ENCODE data around the gene BCR.
A peak's percentile ranks its signal among the peaks of the same experiment; 100 is the strongest.

Gene BCR

GRCh38 chr22:23258826-23259170, 78.5 kb downstream of the BCR start:
- DNase-seq (ENCODE audit: low spot score), result no peak
- no peak for FAIRE-seq

DNA sequence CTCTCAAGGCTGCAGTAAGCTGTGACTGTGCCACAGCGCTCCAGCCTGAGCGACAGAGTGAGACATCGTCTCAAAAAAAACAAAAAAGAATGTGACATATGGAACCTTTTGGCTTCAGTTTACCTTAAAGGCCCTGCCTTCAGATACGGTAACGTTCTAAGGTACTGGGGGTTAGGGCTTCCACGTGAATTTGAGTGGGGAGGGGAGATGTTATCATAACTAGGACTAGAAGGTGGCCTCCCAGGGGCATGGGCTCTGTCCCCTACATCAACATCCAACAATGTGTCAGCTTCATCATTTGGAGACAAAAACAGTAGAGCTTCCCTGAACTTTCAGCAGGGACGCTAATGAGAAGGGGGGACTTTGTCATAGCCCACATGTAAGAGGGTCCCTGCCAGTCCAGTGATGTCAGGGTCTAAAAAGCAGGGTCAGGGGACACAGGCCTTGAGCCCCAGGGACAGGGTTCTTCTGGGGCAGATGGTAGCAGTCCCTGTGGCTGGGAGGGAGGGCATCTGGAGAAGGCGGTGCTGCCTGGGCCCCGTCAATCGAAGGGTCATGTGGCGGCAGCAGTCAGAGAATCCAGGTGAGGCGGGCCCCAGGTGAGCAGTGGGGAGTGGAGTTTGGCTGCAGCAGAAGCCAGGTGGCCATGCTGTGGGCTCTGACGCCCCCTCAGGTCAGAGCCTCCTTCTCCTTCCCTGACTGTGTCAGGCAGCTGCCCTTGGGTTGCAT, 79.8 kb downstream of the BCR start:
- no peak for DNase-seq (ENCODE audit: low spot score)
- FAIRE-seq, result no peak

DNA sequence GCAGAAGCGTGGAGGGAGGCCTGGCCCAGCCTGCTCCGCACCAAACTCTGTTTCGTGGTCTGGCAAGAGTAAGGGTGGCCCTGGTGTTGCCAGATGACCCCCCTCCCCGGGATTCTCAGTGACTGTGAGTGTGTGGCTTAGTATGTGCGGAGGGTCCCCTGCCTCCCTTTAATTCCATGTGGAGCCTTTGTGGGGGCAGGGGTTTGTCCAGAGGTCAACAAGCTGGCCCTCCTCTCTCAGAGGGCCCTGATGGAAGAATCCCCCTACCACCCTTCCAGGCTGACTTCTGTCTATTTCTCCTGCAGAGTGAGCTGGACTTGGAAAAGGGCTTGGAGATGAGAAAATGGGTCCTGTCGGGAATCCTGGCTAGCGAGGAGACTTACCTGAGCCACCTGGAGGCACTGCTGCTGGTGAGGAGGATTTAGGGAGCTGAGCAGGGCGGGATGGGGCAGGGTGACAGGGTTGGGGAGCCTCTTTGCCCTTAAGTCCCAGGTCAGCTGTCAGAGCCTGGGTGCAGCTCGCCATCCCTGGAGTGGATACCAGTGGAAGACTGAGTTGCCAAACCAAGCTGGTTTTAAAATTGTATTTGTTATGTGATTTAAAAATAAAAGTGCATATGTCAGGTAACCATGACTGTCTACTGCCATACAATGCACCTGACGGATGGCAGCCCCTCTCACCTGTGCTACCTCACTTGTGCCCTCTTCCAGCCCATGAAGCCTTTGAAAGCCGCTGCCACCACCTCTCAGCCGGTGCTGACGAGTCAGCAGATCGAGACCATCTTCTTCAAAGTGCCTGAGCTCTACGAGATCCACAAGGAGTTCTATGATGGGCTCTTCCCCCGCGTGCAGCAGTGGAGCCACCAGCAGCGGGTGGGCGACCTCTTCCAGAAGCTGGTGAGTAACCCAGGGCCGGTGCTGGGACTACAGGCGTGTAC, 80.6 kb downstream of the BCR start:
- no peak for FAIRE-seq
- no peak for DNase-seq (ENCODE audit: low spot score)

DNA sequence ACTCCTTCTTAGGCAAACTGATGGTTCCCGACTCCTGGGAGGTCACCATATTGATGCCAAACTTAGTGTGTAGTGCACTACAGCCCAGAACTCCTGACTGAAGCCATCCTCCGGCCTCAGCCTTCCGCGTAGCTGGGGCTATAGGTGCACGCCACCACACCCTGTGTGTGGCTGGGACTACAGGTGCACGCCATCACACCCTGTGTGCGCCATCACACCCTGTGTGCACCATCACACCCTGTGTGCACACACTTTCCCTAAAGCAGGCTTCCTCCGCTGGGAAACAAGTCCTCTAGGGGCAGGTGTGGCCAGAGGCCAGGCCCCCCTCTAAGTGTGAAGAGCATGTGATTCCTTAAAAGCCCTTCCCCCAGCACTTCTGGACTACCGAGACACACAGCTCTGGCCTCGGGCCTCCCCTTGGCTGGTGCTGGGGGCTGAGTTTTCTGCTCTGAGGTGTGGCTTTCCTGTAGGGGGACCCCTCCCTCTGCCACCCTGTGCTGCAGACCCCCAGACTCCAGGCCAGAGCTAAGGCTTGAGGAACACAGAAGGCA, 81.7 kb downstream of the BCR start:
- DNase-seq (ENCODE audit: low spot score), result no peak
- no peak for FAIRE-seq

DNA sequence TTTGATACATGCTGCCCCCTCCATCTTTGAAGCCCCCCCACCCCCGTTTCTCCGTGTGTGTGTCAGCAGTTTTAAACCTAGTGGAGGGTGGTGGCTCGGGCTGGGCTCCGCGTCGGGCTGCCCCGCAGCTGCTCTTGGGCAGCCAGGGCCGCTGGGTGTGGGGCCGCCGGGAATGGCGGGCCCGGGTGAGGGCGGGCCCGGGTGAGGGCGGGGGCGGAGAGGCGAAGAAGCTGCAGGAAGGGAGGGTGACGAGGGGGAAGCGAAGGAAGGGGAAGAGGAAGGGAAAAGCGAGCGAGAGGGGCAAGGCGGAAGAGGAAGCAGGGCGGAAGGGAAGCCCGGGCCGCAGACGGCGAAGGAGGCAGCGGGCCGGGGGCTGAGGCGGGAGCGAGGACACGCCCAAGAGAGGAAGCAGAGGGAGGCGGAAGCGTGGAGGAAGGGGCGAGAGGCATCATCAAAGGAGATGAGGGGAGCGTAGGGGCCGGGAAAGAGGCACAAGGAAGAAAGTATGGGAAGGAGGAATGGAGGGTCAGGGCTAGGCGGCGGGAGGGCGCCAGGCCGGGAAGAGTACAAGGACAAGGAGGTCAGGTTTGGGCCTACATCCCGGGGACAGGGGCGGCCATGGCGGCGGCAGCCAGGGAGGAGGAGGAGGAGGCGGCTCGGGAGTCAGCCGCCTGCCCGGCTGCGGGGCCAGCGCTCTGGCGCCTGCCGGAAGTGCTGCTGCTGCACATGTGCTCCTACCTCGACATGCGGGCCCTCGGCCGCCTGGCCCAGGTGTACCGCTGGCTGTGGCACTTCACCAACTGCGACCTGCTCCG, 82.4 kb downstream of the BCR start:
- FAIRE-seq, result peak; percentile 66
- DNase-seq (ENCODE audit: low spot score), result no peak

DNA sequence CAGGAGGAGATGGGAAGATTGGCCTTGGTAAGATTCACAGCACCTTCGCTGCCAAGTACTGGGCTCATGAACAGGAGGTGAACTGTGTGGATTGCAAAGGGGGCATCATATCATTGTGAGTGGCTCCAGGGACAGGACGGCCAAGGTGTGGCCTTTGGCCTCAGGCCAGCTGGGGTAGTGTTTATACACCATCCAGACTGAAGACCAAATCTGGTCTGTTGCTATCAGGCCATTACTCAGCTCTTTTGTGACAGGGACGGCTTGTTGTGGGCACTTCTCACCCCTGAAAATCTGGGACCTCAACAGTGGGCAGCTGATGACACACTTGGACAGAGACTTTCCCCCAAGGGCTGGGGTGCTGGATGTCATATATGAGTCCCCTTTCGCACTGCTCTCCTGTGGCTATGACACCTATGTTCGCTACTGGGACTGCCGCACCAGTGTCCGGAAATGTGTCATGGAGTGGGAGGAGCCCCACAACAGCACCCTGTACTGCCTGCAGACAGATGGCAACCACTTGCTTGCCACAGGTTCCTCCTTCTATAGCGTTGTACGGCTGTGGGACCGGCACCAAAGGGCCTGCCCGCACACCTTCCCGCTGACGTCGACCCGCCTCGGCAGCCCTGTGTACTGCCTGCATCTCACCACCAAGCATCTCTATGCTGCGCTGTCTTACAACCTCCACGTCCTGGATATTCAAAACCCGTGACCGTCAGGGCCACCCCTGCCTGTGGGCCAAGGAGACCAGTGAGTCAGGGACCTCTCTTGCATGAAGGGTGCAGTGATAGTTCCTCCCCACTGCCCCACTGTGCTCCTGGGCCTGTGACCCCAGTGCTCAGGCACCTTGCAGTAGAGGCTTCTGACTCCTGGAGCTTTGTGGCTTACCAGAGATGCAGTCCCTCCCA, 83.6 kb downstream of the BCR start:
- DNase-seq (ENCODE audit: low spot score), result no peak
- peak; percentile 89 for FAIRE-seq

DNA sequence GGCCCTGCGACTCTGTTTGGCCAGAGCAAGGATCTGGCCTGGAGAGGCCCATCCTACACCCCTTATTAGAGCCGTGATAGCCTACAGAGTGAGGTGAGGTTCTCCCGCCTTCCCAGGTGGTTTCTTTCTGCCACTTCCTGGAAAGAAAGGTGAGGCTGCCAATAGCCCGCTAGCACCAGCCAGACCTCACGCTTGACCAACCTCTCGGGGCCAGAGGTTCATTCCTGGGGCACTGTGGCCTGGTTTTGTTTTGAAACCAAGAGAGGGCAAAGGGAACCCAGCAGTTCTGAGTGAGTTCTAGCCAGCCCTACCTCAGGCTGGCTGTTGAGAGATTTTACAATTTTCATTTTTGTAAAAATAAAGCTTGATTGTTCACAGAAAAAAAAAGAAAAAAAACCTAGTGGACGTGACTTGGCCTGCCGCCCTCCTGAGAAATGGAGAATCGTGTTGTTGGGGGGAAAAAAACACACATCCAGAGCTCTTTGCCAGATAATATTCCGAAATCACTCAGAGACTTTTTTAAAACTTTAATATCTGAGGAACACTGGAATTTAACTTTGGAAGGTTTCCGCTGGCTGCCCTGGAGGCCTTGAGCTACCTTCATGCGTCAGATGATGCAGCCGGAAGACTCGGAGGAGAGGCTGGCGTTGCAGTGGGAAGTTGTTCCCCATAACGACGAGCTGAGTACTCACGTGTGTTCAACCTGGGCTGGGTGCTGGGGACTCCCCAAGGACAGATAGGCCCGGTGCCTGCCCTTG, 84.5 kb downstream of the BCR start:
- FAIRE-seq (no peak), DNase-seq (ENCODE audit: low spot score) (no peak)

DNA sequence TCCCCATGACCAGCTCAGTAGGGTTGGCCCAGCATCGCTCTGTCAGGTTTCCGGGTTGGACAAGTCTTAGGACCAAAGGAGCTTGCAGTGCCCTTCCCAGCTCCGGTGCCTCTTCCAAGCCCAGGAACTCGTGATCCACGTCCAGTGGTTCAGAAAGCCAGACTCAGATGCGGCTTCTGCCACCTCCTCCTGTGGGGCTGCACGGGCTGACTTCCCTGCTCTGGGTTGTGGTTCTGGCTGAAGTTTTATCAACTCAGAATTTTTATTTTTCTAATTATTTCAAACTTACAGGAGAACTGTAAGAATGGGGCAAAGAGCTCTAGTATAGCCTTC, 85.0 kb downstream of the BCR start:
- FAIRE-seq, result no peak

GRCh38 chr22:23266780-23267179, 86.5 kb downstream of the BCR start:
- FAIRE-seq (peak; percentile 66), DNase-seq (ENCODE audit: low spot score) (no peak)

More for the DNA sequence above, 85.0 kb downstream of the BCR start:
- DNase-seq (ENCODE audit: low spot score), result no peak

DNA sequence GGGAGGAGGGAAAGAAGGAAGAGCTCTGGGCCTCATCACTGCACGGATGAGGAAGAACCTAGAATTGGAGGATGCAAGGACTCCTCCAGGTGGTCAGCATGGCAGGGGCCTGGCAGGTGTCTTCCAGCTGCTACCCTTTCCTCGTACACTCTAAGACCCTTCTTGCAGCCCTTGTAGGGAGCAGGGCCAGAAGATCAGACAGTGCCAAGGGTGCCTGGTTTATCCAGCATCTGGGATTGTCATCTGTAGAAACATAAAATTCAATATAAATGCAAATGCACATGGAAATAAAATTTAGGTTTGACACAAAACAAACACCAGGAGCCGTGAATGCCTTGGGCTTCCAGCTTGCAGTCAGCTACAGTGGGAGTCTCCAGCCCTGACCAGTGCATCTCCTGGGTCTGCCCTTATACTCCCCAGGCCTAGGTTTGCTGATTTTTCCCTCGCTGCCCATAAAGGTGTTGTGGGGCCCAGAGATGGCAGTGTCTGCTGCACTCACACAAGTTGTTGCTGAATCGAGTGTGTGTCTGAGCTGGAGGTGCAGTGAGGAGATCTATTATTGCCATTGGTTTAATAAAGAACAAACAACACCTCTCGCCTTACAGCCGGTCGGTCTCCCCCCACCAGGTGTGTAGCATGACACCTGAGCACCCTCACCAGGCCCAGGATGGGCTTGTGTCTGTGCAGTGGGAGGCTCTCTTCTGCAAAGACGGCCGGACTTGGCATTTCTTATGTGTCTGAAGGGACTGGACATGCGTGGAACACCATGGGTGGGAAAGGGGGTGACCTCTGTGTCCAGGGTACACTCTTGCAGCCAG, 87.1 kb downstream of the BCR start:
- DNase-seq (ENCODE audit: low spot score), result no peak

DNA sequence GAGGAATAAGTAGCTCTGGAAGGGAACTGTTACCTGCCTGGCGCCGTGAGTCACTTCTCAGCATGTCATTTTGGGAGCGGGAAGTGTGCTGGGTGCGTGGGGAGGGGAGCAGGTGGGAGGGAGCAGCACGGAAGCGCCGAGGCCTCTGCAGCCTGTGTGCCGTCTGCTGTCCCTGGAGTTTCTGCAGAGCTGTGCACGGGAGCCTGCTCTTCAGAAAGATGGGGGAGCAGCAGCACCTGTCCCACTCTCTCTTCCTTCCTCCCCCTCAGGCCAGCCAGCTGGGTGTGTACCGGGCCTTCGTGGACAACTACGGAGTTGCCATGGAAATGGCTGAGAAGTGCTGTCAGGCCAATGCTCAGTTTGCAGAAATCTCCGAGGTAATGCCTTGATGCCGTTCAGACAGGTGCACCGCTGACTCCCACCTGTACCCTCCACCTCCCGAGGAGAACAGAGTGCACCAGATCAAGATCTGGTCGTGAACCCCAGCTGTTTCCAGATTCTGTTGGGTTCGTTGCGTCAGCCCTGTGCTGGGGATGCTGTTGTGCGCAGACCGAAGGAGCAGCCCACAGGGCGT, 87.9 kb downstream of the BCR start:
- no peak for DNase-seq (ENCODE audit: low spot score)
- FAIRE-seq, result no peak

More for the DNA sequence above, 87.1 kb downstream of the BCR start:
- FAIRE-seq, result no peak

DNA sequence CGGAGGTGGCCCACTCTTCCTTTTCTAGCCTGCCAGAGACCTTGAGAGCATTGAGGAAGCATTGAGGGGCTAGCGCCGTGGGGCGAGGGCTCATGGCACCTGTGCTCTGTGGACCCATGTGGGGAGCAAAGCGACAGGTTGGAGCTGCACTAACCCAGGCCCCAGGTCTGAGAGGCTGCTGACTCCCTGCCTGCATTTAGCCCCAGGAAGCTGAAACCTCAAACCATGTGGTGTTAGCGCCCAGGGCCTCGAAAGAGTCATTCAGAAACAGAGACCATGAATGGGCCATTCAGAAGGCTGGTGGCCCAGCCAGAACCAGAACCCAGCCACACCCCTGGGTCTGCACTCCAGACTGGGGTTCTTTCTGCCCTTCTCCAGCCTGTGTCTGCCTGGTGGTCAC, 88.6 kb downstream of the BCR start:
- FAIRE-seq (no peak), DNase-seq (ENCODE audit: low spot score) (no peak)

DNA sequence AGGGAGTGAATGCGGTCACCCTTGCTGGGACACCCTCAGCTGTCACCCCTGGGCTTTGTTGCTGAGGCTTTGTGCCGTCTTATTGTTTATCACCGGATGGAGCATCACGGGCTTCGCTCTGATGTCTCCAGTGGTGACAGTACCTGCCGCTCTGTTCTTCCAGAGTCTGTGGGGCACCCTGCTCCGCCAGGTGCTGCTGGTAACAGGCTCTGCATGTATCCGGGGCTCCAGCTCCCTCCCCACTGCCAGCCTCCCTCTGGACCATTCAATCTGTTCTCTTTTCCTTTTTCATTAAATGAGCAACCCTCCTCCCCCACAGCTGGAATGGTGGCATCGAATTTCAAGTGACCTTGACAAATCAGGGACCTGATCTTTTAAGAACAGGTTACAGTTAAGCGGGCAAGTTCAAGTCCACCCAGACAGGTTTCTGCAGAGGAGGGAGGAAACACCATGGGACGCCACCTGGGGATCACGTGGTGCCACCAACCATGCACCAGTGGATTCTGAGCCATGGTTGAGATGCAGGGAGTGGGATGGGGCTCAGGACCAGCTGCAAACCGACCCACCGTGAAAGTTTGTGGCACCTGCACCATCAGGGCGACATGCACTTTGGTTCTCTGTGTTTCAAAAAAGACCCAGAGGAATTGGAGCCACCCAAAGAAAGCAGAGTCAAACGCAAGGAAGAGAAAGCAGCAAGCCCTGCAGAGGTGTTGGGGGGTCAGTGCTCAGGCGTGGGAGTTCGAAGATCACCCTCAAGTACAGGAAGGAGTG, 89.3 kb downstream of the BCR start:
- FAIRE-seq (no peak), DNase-seq (ENCODE audit: low spot score) (no peak)

- peak; percentile 57 for DNase-seq (ENCODE audit: low spot score)
- FAIRE-seq, result no peak
Observed at GRCh38 chr22:23270212-23270733, 90.0 kb downstream of the BCR start.

DNA sequence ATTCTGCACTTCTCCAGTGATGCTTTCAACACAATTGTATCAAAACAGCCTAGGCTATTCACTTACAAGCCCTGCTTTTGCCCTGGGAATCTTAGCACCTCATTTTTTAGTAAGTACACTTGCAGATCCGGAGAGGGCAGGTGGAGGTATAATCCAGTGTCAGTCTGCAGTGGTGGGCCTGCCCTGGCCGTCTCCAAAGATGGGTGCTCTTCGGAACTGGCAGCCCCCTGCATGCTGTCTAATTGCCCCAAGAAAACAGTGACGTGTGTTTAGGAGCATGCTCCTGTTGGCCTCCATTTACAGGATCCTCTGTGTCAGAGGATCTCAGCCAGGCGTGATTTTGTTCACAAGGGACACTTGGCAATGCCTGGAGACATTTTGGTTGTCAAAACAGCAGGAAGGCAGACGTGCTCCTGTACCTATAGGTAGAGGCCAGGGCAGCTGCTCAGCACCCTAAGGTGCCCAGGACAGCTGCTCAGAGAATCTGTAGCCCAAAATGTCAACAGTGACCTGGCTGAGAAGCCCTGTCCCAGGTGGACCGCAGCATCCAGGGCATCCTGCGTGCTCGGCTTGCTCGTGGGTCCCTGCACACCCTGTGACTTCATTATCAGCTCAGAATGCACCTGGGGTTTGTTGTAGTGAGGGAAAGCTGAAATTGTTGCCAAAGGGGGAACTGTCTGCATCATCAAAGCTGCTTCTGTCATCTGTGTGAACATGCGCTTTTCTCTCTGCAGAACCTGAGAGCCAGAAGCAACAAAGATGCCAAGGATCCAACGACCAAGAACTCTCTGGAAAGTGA, 90.7 kb downstream of the BCR start:
- DNase-seq (ENCODE audit: low spot score) (no peak), FAIRE-seq (no peak)

- no peak for DNase-seq (ENCODE audit: low spot score)
- FAIRE-seq, result no peak
Observed at GRCh38 chr22:23271597-23271908, 91.2 kb downstream of the BCR start.

- DNase-seq (ENCODE audit: low spot score) (no peak), FAIRE-seq (no peak)
Observed at GRCh38 chr22:23272371-23272770, 92.1 kb downstream of the BCR start.

Data from urothelium cell line (cell line).